HL-60 (cell line): ENCODE data around the gene GABBR1.

Experiments used
- DNase-seq, 2 experiments: peaks; one replicate each; pipeline ENCODE4 v3.0.0-alpha.2; 2010 to 2020; ENCODE audit warnings: low read depth in 1 of 2, low spot score in 1 of 2
- H3K27ac ChIP-seq: fragments of 250-450 bp; sonication (Bioruptor Pico); replicated peaks from 2 replicates; pipeline ENCODE4 v1.5.1; 2020; ENCODE audit warnings: mild to moderate bottlenecking, moderate library complexity
- H3K27me3 ChIP-seq: fragments of 250-450 bp; sonication (Bioruptor Pico); 2 replicates; pipeline ENCODE4 v1.5.1; 2021; ENCODE audit warnings: mild to moderate bottlenecking, moderate library complexity; ENCODE audit not compliant: insufficient read depth, poor library complexity, severe bottlenecking
- H3K4me3 ChIP-seq: replicated peaks from 2 replicates; pipeline ENCODE4 v1.5.1; 2011; ENCODE audit warnings: mild to moderate bottlenecking, control low read depth, low read length; ENCODE audit not compliant: insufficient read depth
- GABPA ChIP-seq: IDR thresholded peaks from 2 replicates; pipeline ENCODE4 v1.6.1; 2012; ENCODE audit warnings: low read depth
- POLR2AphosphoS5 ChIP-seq: IDR thresholded peaks from 2 replicates; pipeline ENCODE4 v1.6.1; 2012; ENCODE audit warnings: low read depth
- SPI1 ChIP-seq: IDR thresholded peaks from 2 replicates; pipeline ENCODE4 v1.6.1; 2012; ENCODE audit warnings: low read depth, mild to moderate bottlenecking, borderline replicate concordance
- TF ChIP-seq, protein P1 (sequence below): IDR thresholded peaks from one replicate; pipeline ENCODE4 v1.5.1; 2011; ENCODE audit warnings: low read length, control low read depth, inconsistent platforms; ENCODE audit not compliant: insufficient read depth
- TF ChIP-seq, protein P2 (sequence below): IDR thresholded peaks from 2 replicates; pipeline ENCODE4 v1.6.1; 2012; ENCODE audit warnings: low read depth; ENCODE audit not compliant: insufficient replicate concordance

GABBR1 gene

GRCh38 chr6:29589423-29590048, 43.4 kb downstream of the GABBR1 start:
- Histone ChIP-seq H3K27ac (no peak overlapping the region), H3K27me3 (peaks cover 6% of the 10 kb centered on the region), H3K4me3 (no peak overlapping the region)
- no peak for TF ChIP-seq GABPA
- TF ChIP-seq, protein P1, sequence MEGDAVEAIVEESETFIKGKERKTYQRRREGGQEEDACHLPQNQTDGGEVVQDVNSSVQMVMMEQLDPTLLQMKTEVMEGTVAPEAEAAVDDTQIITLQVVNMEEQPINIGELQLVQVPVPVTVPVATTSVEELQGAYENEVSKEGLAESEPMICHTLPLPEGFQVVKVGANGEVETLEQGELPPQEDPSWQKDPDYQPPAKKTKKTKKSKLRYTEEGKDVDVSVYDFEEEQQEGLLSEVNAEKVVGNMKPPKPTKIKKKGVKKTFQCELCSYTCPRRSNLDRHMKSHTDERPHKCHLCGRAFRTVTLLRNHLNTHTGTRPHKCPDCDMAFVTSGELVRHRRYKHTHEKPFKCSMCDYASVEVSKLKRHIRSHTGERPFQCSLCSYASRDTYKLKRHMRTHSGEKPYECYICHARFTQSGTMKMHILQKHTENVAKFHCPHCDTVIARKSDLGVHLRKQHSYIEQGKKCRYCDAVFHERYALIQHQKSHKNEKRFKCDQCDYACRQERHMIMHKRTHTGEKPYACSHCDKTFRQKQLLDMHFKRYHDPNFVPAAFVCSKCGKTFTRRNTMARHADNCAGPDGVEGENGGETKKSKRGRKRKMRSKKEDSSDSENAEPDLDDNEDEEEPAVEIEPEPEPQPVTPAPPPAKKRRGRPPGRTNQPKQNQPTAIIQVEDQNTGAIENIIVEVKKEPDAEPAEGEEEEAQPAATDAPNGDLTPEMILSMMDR, result peak; percentile 89
- no peak for TF ChIP-seq SPI1
- TF ChIP-seq, protein P2, sequence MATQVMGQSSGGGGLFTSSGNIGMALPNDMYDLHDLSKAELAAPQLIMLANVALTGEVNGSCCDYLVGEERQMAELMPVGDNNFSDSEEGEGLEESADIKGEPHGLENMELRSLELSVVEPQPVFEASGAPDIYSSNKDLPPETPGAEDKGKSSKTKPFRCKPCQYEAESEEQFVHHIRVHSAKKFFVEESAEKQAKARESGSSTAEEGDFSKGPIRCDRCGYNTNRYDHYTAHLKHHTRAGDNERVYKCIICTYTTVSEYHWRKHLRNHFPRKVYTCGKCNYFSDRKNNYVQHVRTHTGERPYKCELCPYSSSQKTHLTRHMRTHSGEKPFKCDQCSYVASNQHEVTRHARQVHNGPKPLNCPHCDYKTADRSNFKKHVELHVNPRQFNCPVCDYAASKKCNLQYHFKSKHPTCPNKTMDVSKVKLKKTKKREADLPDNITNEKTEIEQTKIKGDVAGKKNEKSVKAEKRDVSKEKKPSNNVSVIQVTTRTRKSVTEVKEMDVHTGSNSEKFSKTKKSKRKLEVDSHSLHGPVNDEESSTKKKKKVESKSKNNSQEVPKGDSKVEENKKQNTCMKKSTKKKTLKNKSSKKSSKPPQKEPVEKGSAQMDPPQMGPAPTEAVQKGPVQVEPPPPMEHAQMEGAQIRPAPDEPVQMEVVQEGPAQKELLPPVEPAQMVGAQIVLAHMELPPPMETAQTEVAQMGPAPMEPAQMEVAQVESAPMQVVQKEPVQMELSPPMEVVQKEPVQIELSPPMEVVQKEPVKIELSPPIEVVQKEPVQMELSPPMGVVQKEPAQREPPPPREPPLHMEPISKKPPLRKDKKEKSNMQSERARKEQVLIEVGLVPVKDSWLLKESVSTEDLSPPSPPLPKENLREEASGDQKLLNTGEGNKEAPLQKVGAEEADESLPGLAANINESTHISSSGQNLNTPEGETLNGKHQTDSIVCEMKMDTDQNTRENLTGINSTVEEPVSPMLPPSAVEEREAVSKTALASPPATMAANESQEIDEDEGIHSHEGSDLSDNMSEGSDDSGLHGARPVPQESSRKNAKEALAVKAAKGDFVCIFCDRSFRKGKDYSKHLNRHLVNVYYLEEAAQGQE, result no peak
- no peak for TF ChIP-seq POLR2AphosphoS5
- peak; percentile 10 to 19 for DNase-seq

DNA sequence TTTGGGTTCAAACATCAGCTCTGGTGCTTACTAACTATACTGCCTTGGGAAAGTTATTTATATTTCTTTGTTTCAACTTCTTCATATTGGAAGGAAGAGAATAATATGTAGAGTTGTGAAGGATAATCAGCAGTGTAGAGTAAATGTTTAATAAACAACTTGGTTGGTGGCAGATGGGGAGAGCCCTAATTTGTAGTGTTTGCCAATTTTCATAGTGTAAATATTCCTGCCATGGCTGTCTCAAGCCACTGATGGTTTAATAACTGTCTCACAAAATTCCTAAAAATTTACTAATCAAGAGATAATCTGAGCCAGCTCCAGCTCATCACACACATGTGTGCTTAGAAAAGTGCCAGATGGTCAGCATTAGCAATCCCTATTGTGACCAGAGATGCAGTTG, 48.2 kb downstream of the GABBR1 start, which contains the start of gene OR2H2:
Gene OR2H2, plus strand, starts transcription at position 301 of the 400 bp plus-strand sequence. CDS start 2,824 bp downstream, outside the sequence.
- TF ChIP-seq GABPA (no peak), POLR2AphosphoS5 (no peak), SPI1 (no peak)
- H3K27ac ChIP-seq, result no peak within 1 kb of the TSS
- no peak within 1 kb of the TSS for H3K4me3 ChIP-seq
- no peak for DNase-seq
- no peaks in the 10 kb centered on the region for H3K27me3 ChIP-seq

DNA sequence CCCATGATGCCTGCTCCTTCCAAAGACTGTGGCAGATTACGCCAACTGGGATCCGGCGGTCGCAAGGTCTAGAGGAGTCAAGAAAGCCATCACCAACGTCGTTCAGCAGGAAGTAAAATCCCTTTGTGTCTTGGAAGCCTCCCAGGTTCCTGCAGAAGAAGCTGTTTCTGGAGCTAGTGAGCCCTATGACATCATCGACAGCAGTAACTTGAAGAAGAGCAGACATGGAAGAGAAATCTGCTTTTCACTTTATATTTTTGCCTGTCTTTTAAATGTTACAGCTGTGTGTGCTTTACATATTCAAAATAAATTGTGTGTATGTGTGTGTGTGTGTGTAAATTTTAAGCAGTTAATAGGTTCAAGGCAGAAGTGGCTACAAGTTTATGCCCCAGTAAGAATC, 55.4 kb downstream of the GABBR1 start:
- TF ChIP-seq, protein P1, result no peak
- TF ChIP-seq SPI1 (no peak), GABPA (no peak), POLR2AphosphoS5 (no peak)
- TF ChIP-seq, protein P2, result no peak
- DNase-seq, result no peak
- H3K4me3 ChIP-seq, result no peak overlapping the region
- H3K27ac ChIP-seq, result no peak overlapping the region
- no peaks in the 10 kb centered on the region for H3K27me3 ChIP-seq

DNA sequence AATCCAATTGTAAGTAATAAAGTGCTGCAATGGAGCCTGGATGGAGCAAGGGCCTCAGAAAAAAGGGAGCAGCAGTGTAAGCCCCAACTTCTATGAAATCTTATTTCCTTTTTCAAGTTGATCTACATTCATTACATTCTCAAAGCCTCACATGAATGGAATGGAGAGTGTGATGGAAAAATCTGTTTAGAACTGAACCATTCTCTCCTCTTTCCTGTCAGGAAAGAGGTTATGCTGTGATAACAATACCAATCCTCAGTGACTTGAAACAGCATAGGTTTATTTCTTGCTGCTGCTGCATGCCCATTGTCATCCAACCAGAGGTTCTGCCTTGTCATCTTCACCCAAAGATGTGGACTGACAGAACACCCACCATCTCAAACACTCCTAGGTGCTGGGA, 56.9 kb downstream of the GABBR1 start:
- H3K27me3 ChIP-seq, result peaks cover 3% of the 10 kb centered on the region
- DNase-seq, result no peak
- no peak for TF ChIP-seq GABPA
- TF ChIP-seq SPI1, result no peak
- TF ChIP-seq POLR2AphosphoS5, result no peak
- TF ChIP-seq, protein P1, result no peak
- TF ChIP-seq, protein P2, result no peak
- H3K4me3 ChIP-seq, result no peak overlapping the region
- H3K27ac ChIP-seq, result no peak overlapping the region
